GM21723 (cell line): Measurements from ENCODE around the gene RNF144A.

ENCODE experiments used
- ATAC-seq: cut with Tn5 transposase; IDR thresholded peaks from one replicate; pipeline ENCODE4 v1.9.1; 2021; ENCODE audit warnings: mild to moderate bottlenecking, moderate library complexity; ENCODE audit not compliant: unreplicated experiment

The RNF144A gene

DNA sequence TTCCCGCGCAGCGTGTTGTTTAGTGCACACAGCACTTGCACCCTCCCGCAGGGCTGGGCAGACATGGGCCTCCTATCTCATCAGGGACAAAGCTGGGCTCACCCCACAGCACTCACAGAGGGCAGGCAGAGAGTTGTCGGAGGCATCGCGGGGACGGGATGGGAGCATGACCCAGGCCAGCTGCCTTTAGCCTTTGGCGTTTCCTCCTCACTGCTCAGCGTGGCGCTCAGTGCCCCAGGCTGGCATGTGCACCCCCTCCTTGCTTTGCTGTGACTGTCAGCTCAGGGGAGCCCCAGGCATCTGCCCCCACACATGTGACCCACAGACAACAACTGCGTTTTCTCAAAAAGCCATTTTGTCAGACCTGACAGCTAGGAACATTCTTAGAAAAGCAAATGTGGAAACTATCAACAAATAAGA lies 101.1 kb downstream of the RNF144A start:
- ATAC-seq = no peak

- ATAC-seq = no peak
Observed at GRCh38 chr2:7018767-7019166, 101.6 kb downstream of the RNF144A start.

DNA sequence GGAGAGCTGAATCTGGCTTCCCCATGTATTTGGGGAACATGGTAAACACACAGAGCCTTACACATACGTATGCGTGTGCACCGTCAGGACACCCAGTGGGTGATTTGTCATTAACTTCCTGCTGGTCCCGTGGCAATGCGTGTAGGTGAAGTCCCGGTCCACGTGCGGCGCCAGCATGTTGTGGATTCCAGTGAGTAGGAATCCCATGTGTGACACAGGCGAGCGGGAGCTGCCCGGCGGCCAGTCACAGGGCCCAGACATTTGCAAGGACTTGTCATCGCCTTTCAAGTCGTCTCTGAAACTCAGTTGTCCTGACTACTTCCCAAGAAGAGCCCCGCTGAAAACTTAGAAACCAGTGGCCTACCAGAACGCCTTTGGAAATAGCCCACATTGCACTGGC lies 102.0 kb downstream of the RNF144A start:
- no peak for ATAC-seq

DNA sequence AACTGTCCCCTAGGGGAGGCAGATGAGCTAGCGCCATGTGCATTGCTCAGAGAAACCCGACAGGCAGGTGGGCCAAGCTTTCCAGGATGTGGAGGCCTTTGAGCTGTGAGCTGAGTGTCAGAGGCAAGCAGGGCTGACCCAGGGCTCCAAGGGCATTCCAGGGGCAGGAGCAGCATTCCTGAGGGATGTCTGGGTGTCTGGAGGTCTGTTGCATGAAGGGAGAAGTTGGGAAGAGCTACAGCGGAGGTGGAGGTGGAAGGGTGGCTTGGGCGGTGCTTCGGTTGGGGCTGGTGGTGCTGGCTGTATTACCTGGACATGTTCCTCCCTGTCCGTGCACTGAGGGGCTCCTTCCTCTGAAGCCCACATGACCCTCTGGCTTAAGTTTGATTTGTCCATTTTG lies 102.8 kb downstream of the RNF144A start:
- ATAC-seq = no peak

DNA sequence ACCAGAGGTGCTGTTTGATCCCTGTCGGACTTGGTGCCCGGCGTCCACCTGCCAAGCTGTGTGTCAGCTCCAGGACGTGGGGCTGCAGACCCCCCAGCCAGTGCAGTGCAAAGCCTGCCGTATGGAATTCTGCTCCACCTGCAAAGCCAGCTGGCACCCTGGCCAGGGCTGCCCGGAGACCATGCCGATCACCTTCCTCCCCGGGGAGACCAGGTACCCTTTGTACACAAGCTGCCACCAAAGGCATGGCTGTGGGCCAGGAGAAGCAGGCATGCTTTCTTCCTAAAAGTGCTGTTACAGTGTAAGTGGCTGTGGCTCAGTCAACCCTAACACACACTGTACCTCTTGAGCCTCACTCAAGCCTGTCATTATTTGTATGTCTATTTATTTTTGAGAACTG lies 103.3 kb downstream of the RNF144A start:
- no peak for ATAC-seq

- no peak for ATAC-seq
Observed at GRCh38 chr2:7020939-7021470, 103.8 kb downstream of the RNF144A start.

DNA sequence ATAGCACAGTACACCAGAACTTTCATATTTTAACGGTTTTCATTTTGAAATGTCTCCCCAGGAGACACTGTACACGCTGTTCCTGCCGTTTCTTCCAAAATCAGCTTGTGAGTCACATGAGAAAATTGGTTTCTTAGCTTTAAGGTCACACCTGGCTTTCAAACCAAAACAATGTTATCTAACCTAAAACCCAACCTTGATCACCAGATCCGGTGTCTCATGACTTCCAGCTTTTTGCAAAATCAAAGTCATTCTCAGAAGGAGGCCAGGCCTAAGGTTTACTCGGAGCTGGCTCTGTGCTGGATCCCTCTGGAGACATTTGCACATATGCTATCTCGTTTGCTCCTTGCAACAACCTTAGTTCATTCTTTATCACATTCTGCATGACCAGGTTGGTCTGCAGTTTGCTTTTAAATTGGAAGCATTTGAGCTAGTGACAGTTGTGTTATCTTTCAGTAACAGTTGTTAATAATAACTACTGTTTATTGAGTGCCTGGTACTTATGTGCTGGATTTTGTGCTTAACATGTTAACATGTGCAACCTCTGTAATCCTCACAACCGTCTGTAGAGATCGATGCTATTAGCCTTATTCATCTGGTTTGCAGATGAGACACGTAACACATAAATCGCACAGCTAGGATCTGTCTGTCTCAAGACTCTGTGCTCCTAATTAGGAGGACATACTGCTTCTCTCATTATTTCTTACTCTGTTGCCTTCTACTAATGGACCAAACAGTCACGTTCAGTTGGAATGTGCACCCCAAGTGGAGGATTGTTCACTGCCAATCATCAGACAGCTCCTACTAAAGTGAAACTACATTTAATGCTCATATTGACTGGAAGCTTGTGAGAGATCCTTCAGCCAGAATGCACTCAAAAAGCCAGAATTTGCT lies 105.5 kb downstream of the RNF144A start:
- ATAC-seq = no peak

DNA sequence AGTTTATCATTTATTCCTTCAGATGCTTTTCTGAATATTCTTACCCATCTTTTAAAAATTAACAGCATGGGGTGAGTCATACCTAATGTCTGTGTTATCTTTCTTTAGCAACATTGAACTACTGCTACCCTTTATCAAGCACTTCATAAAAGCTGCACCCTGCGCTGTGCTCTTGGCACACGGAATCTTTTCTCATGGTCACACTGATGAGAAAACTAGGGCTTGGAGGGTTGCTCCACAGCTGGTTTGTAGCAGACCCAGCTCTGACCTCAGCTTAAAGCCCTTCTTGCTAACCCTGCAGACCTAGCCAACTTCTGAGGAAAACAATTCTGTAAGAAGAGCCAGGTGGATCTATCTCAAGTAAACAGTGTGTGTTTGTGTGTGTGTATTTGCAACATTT lies 106.3 kb downstream of the RNF144A start:
- no peak for ATAC-seq

DNA sequence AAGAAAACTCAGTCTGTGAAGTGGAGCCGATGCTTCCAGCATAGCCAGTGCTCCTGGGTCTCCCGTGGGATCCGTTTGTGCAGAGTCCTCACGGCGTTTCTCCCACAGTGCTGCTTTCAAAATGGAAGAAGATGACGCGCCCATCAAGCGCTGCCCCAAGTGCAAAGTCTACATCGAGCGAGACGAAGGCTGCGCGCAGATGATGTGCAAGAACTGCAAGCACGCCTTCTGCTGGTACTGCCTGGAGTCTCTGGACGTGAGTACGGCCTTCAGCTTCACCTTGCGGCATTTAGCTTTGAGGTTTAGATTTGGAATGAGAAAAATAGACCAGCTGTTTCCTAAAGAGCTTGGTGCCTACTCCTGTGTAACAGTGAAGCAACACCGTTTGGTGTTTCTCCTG lies 107.0 kb downstream of the RNF144A start:
- ATAC-seq = no peak

GRCh38 chr2:7025082-7025481 lies 107.9 kb downstream of the RNF144A start:
- ATAC-seq = no peak

DNA sequence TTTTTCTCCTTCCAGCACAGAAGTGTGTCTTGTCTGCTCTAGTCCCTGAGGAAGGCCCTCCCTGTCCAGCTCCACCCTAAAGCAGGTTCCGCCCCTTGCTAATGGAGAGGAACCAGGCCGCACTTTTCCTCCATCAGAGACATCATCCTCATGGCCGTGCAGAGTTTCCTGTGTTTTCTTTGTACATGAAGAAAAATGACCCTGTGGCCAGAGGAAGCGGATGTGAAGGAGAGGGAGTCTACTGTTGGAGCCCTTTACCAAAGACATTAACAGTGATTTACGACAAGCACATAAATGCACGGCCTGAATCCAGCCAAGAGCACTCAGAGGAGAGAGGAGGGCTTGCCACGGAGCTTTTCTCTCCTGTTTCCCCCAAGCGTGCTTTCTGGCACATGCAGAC lies 109.5 kb downstream of the RNF144A start:
- no peak for ATAC-seq

DNA sequence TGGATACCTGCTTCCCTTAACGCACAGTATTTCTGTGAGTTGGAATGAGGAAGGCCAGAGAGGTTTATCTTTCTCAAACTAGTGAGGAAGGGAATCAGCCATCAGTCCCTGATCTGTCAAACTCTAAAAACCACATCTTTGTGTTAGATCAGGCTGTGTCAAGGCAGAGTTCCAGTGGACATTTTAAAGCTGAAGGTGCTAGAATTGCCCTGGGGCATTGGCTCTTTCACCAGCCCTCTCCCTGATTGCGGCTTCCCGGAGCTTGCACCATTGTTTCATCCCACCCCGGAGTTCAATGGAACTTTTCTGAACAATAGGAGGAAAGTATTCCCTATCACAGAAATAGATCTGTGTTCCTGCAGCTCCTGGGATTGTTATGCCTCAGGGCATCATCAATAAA lies 110.2 kb downstream of the RNF144A start:
- no peak for ATAC-seq

DNA sequence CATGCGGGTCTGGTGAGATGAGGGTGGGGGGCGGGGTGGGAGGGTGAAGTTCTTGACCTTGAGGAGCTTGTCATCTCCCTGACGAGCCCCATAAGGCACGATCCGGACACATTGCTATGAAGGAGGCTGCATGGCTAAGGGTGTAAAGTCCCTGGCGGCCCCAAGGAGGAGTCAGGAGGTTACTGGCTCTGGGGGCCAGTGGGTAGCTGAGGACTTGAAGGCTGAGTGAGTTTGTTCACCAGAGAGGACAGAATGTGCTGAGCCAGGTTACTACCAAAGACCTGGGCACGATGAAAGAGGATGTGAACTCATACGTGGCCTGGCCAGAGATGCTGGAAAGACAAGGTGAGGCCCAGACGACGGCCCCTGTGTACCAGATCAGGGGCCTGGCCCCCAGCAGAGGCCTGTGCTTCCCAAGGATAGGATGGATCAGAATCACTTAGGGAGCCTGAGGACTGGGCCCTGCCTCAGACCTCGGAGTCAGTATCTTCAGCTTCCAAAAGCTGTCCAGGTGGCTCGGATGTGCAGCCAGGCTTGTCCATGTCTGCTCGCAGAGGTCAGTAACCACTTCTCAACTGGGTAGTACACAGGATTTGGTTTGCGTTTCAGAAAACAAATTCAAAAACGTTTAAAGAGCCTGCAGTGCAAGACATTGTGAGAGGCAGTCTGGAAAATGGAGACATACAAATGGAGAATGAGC lies 110.9 kb downstream of the RNF144A start:
- no peak for ATAC-seq

- no peak for ATAC-seq
Observed at GRCh38 chr2:7028846-7029245, 111.6 kb downstream of the RNF144A start.

GRCh38 chr2:7029291-7030059 lies 112.3 kb downstream of the RNF144A start:
- no peak for ATAC-seq

GRCh38 chr2:7030810-7031209 lies 113.6 kb downstream of the RNF144A start:
- no peak for ATAC-seq

GRCh38 chr2:7031547-7032245 lies 114.5 kb downstream of the RNF144A start:
- no peak for ATAC-seq

- ATAC-seq = no peak
Observed at GRCh38 chr2:7032371-7032770, 115.2 kb downstream of the RNF144A start.

DNA sequence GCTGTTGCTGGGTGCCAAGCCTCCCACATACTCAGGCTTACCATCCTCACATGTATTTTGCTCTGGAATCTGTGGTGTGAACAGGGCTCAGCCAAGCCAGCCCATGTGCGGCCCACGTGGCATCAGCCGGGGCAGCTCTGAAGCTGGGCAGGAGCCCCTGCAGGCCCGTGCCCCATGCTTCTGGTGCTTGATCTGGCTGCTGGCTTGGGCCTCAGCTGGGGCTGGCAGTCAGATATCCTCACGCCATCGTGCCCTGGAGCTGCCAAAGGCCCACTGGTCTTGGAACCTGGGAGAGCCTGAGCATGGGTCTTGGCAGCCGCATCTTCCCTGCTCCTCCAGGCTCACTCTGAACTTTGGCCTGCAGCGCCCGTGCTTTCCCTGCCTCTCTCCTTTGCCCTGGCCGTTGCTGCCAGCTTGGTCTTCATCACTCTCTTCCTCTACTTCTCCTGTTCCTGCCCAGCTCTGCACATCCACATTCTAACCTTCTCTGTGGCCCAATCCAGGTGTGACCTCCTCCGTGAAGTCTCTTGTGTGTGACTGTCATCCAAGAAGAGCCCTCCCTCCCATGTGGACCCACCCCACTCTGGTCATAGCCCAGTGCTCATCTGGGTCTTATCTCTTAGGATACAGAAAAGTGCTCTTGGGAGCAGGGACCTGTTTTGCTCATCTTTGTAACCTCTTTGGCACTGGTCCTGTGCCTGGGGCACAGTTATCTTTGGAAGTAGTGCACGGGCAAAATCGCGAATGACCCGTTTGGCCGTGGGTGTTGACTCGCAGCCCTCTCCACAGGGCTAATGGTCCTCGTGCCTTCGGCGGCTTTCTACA lies 116.1 kb downstream of the RNF144A start:
- ATAC-seq = no peak

GRCh38 chr2:7034303-7034702 lies 117.1 kb downstream of the RNF144A start:
- no peak for ATAC-seq
